GM18526 (cell line): ENCODE measurements around the gene HMGCLL1.

Source experiments
- POLR2A ChIP-seq: IDR thresholded peaks from 3 replicates; pipeline ENCODE4 v1.6.1; 2011; ENCODE audit not compliant: insufficient read length; ENCODE audit errors: extremely low read depth

Gene HMGCLL1

GRCh38 chr6:55560290-55560885 is 18.6 kb downstream of the HMGCLL1 start:
- no peak for TF ChIP-seq POLR2A

- no peak for TF ChIP-seq POLR2A
Observed at GRCh38 chr6:55557146-55557545, 21.8 kb downstream of the HMGCLL1 start.

- no peak for TF ChIP-seq POLR2A
Observed at GRCh38 chr6:55545791-55546190, 33.2 kb downstream of the HMGCLL1 start.

- no peak for TF ChIP-seq POLR2A
Observed at GRCh38 chr6:55543633-55544309, 35.2 kb downstream of the HMGCLL1 start.

- no peak for TF ChIP-seq POLR2A
Observed at GRCh38 chr6:55541024-55541423, 38.0 kb downstream of the HMGCLL1 start.

- TF ChIP-seq POLR2A: no peak
Observed at GRCh38 chr6:55536391-55536956, 42.5 kb downstream of the HMGCLL1 start.

GRCh38 chr6:55531496-55531895 is 47.5 kb downstream of the HMGCLL1 start:
- no peak for TF ChIP-seq POLR2A

- no peak for TF ChIP-seq POLR2A
Observed at GRCh38 chr6:55530931-55531330, 48.1 kb downstream of the HMGCLL1 start.

- no peak for TF ChIP-seq POLR2A
Observed at GRCh38 chr6:55528624-55529023, 50.4 kb downstream of the HMGCLL1 start.

GRCh38 chr6:55524441-55524840 is 54.6 kb downstream of the HMGCLL1 start:
- no peak for TF ChIP-seq POLR2A

- no peak for TF ChIP-seq POLR2A
Observed at GRCh38 chr6:55518529-55519060, 60.4 kb downstream of the HMGCLL1 start.

GRCh38 chr6:55516736-55517135 is 62.3 kb downstream of the HMGCLL1 start:
- TF ChIP-seq POLR2A: no peak

- no peak for TF ChIP-seq POLR2A
Observed at GRCh38 chr6:55512904-55513303, 66.1 kb downstream of the HMGCLL1 start.

- TF ChIP-seq POLR2A: no peak
Observed at GRCh38 chr6:55511122-55511800, 67.7 kb downstream of the HMGCLL1 start.

- no peak for TF ChIP-seq POLR2A
Observed at GRCh38 chr6:55499591-55499990, 79.4 kb downstream of the HMGCLL1 start.

- no peak for TF ChIP-seq POLR2A
Observed at GRCh38 chr6:55497694-55498093, 81.3 kb downstream of the HMGCLL1 start.

- no peak for TF ChIP-seq POLR2A
Observed at GRCh38 chr6:55496201-55496600, 82.8 kb downstream of the HMGCLL1 start.

GRCh38 chr6:55495277-55495676 is 83.7 kb downstream of the HMGCLL1 start:
- TF ChIP-seq POLR2A: no peak
